ENCODE measurements around the gene RNF225.
"Not testable (repeated sequence)": the region's sequence is repeated elsewhere in the genome, so short reads cannot be mapped to it uniquely, and the experiment has no call there.

The RNF225 gene

GRCh38 chr19:58403920-58404478, 8.5 kb downstream of the RNF225 start:
- not testable (repeated sequence) for H3K79me2 ChIP-seq (ENCODE audit: insufficient read depth, low read length); H3F3A ChIP-seq (ENCODE audit: low read depth); H3K36me3 ChIP-seq (ENCODE audit: insufficient read depth, low read length); H3K9me2 ChIP-seq (replicated peaks; ENCODE audit: low read depth, low read length); H3K9me3 ChIP-seq (ENCODE audit: insufficient read depth, low read depth, low read length); H3K4me3 ChIP-seq (ENCODE audit: low read length, poor library complexity, severe bottlenecking); H2AFZ ChIP-seq (ENCODE audit: low read length); H3K27me3 ChIP-seq (ENCODE audit: insufficient read depth, low read length, poor library complexity, severe bottlenecking); H3K9ac ChIP-seq (ENCODE audit: low read depth, low read length, poor library complexity, severe bottlenecking); H4K20me1 ChIP-seq (ENCODE audit: insufficient read depth, low read length, poor library complexity, severe bottlenecking)
- TF ChIP-seq, protein P1, sequence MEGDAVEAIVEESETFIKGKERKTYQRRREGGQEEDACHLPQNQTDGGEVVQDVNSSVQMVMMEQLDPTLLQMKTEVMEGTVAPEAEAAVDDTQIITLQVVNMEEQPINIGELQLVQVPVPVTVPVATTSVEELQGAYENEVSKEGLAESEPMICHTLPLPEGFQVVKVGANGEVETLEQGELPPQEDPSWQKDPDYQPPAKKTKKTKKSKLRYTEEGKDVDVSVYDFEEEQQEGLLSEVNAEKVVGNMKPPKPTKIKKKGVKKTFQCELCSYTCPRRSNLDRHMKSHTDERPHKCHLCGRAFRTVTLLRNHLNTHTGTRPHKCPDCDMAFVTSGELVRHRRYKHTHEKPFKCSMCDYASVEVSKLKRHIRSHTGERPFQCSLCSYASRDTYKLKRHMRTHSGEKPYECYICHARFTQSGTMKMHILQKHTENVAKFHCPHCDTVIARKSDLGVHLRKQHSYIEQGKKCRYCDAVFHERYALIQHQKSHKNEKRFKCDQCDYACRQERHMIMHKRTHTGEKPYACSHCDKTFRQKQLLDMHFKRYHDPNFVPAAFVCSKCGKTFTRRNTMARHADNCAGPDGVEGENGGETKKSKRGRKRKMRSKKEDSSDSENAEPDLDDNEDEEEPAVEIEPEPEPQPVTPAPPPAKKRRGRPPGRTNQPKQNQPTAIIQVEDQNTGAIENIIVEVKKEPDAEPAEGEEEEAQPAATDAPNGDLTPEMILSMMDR (conservative IDR thresholded peaks at IDR 0.05; ENCODE audit: low read length): peak; percentile 18; the same call in 1 of the 2 replicates
- H3K4me2 ChIP-seq (ENCODE audit: low read depth, low read length, poor library complexity, severe bottlenecking): peak overlapping the region; percentile 19
- H3K4me1 ChIP-seq (ENCODE audit: insufficient read depth, low read length, poor library complexity, severe bottlenecking): peaks cover 24% of the 10 kb centered on the region

DNA sequence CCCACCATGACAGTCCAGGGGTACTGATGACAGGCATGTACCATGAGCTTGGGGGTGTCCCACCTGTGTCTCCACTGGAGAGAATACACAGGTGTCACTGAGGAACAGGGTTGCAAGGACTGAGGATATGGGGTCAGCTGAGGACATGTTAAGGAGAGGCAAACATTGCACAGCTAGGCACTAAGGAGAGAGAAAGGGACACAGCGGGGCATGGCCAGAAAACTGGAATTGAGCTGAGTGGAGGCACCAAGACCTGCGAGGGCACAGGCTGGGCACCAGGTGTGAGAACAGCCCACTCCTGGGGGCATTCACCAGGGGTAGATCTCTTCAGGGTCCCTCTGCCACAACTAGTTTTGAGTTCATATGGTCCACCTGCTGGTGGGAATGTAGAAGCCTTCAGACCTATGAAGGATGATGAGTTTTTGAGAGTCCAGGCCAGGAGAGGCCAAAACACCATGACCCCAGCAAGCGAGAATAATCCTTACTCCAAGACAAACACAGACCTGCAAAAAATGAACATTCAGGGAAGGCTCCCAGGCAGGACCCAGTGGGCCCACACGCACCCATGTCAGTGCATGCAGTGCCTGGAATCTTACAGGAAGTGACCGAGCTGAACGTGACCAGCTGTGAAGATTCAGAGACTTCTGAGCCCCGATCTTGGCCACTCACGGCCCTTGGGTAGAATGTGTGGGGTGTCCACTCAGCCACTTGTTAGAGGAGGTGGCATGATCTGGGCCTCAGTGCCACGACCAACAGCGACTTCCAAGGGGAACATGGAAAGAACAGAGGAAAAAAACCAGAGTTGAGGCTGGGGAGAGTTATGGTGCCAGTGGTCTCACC, 11.6 kb downstream of the RNF225 start:
- TF ChIP-seq, protein P1 (conservative IDR thresholded peaks at IDR 0.05; ENCODE audit: low read length): peak; percentile 51
- TF ChIP-seq EZH2phosphoT487 (IDR thresholded peaks at IDR 0.05; ENCODE audit: borderline replicate concordance): no peak
- H2AFZ ChIP-seq (ENCODE audit: low read length): no peak overlapping the region
- H3F3A ChIP-seq (ENCODE audit: low read depth): peaks cover 6% of the 10 kb centered on the region; the same call in 1 of the 2 replicates
- peak overlapping the region; percentile 89 for H3K9ac ChIP-seq (ENCODE audit: low read depth, low read length, poor library complexity, severe bottlenecking)
- peaks cover 26% of the 10 kb centered on the region for H3K4me1 ChIP-seq (ENCODE audit: insufficient read depth, low read length, poor library complexity, severe bottlenecking)
- H3K9me3 ChIP-seq (ENCODE audit: insufficient read depth, low read depth, low read length): no peaks in the 10 kb centered on the region
- no peaks in the 10 kb centered on the region for H3K36me3 ChIP-seq (ENCODE audit: insufficient read depth, low read length)
- H3K4me3 ChIP-seq (ENCODE audit: low read length, poor library complexity, severe bottlenecking): peak overlapping the region; percentile 86
- no peaks in the 10 kb centered on the region for H4K20me1 ChIP-seq (ENCODE audit: insufficient read depth, low read length, poor library complexity, severe bottlenecking)
- H3K9me2 ChIP-seq (replicated peaks; ENCODE audit: low read depth, low read length): no peaks in the 10 kb centered on the region
- H3K27me3 ChIP-seq (ENCODE audit: insufficient read depth, low read length, poor library complexity, severe bottlenecking): no peaks in the 10 kb centered on the region
- peaks cover 18% of the 10 kb centered on the region; the same call in 1 of the 2 replicates for H3K79me2 ChIP-seq (ENCODE audit: insufficient read depth, low read length)
- H3K4me2 ChIP-seq (ENCODE audit: low read depth, low read length, poor library complexity, severe bottlenecking): peak overlapping the region; percentile 83

DNA sequence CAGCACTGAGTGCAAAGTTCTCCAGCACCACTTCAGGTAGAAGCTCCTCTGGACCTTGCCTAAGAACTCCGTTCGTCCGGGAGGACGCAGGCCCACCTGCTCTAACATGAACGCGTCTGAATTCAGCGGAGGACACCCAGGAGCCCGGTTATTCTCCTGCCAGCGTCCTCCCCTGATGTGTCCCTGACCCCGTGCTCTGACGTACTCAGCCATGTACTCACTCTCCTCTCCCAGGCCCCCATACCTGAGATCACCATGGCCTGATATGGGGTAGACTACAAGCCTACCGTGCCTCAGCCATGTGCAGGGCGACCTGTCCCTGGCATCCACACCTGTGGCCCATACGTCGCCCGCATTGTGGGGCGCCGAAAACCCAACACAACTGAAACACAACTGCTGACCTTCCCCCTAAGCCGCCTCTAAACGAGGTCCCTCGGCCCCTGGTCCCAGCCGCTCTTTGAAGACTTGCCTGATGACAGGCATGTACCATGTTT, 12.2 kb downstream of the RNF225 start:
- peak overlapping the region; percentile 89 for H3K9ac ChIP-seq (ENCODE audit: low read depth, low read length, poor library complexity, severe bottlenecking)
- peak overlapping the region; percentile 92 for H2AFZ ChIP-seq (ENCODE audit: low read length)
- peak overlapping the region; percentile 86 for H3K4me3 ChIP-seq (ENCODE audit: low read length, poor library complexity, severe bottlenecking)
- no peaks in the 10 kb centered on the region for H3K36me3 ChIP-seq (ENCODE audit: insufficient read depth, low read length)
- H3K9me2 ChIP-seq (replicated peaks; ENCODE audit: low read depth, low read length): no peaks in the 10 kb centered on the region
- no peaks in the 10 kb centered on the region for H4K20me1 ChIP-seq (ENCODE audit: insufficient read depth, low read length, poor library complexity, severe bottlenecking)
- H3F3A ChIP-seq (ENCODE audit: low read depth): peaks cover 6% of the 10 kb centered on the region; the same call in 1 of the 2 replicates
- no peaks in the 10 kb centered on the region for H3K9me3 ChIP-seq (ENCODE audit: insufficient read depth, low read depth, low read length)
- H3K4me1 ChIP-seq (ENCODE audit: insufficient read depth, low read length, poor library complexity, severe bottlenecking): peaks cover 22% of the 10 kb centered on the region
- H3K79me2 ChIP-seq (ENCODE audit: insufficient read depth, low read length): peaks cover 18% of the 10 kb centered on the region; the same call in 1 of the 2 replicates
- TF ChIP-seq, protein P1 (conservative IDR thresholded peaks at IDR 0.05; ENCODE audit: low read length): no peak
- TF ChIP-seq EZH2phosphoT487 (IDR thresholded peaks at IDR 0.05; ENCODE audit: borderline replicate concordance): no peak
- peak overlapping the region; percentile 83 for H3K4me2 ChIP-seq (ENCODE audit: low read depth, low read length, poor library complexity, severe bottlenecking)
- H3K27me3 ChIP-seq (ENCODE audit: insufficient read depth, low read length, poor library complexity, severe bottlenecking): no peaks in the 10 kb centered on the region
